ENCODE measurements around the gene DGCR2.

DGCR2 gene

GRCh38 chr22:19117111-19117512, 5.1 kb downstream of the DGCR2 start:
- H3K9ac ChIP-seq (ENCODE audit: low read length), result no peak overlapping the region
- no peaks in the 10 kb centered on the region for H3K9me3 ChIP-seq (ENCODE audit: insufficient read depth, low read length)
- H3F3A ChIP-seq (ENCODE audit: insufficient read depth), result 0 out of 2 replicates have a peak, but pooled peaks cover 2% of the 10 kb centered on the region
- H3K4me3 ChIP-seq (ENCODE audit: insufficient read depth, low read length, poor library complexity, severe bottlenecking), result no peak overlapping the region
- H3K4me2 ChIP-seq (ENCODE audit: low read depth, low read length, poor library complexity, severe bottlenecking), result no peak overlapping the region
- H4K20me1 ChIP-seq (ENCODE audit: low read depth, low read length), result no peaks in the 10 kb centered on the region; the same call in 1 of the 2 replicates
- peaks cover 59% of the 10 kb centered on the region for H3K79me2 ChIP-seq (ENCODE audit: insufficient read depth, low read length)
- no peaks in the 10 kb centered on the region for H3K27me3 ChIP-seq (ENCODE audit: low read length)
- no peak overlapping the region for H3K27ac ChIP-seq (ENCODE audit: low read depth, low read length)
- TF ChIP-seq EZH2phosphoT487 (conservative IDR thresholded peaks at IDR 0.05; ENCODE audit: low read length), result no peak
- TF ChIP-seq, protein P1, sequence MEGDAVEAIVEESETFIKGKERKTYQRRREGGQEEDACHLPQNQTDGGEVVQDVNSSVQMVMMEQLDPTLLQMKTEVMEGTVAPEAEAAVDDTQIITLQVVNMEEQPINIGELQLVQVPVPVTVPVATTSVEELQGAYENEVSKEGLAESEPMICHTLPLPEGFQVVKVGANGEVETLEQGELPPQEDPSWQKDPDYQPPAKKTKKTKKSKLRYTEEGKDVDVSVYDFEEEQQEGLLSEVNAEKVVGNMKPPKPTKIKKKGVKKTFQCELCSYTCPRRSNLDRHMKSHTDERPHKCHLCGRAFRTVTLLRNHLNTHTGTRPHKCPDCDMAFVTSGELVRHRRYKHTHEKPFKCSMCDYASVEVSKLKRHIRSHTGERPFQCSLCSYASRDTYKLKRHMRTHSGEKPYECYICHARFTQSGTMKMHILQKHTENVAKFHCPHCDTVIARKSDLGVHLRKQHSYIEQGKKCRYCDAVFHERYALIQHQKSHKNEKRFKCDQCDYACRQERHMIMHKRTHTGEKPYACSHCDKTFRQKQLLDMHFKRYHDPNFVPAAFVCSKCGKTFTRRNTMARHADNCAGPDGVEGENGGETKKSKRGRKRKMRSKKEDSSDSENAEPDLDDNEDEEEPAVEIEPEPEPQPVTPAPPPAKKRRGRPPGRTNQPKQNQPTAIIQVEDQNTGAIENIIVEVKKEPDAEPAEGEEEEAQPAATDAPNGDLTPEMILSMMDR (IDR thresholded peaks at IDR 0.05; ENCODE audit: insufficient read depth, low read length, poor library complexity, severe bottlenecking), result no peak
- no peaks in the 10 kb centered on the region for H3K9me2 ChIP-seq (replicated peaks; ENCODE audit: insufficient read depth, low read length)
- no peak overlapping the region for H2AFZ ChIP-seq (ENCODE audit: low read depth, low read length, severe bottlenecking)
- H3K36me3 ChIP-seq (ENCODE audit: low read length), result no peaks in the 10 kb centered on the region

GRCh38 chr22:19115628-19116027, 6.6 kb downstream of the DGCR2 start:
- H3F3A ChIP-seq (ENCODE audit: insufficient read depth), result 0 out of 2 replicates have a peak, but pooled peaks cover 2% of the 10 kb centered on the region
- TF ChIP-seq EZH2phosphoT487 (conservative IDR thresholded peaks at IDR 0.05; ENCODE audit: low read length), result no peak
- TF ChIP-seq, protein P1 (IDR thresholded peaks at IDR 0.05; ENCODE audit: insufficient read depth, low read length, poor library complexity, severe bottlenecking), result no peak
- no peak overlapping the region for H3K9ac ChIP-seq (ENCODE audit: low read length)
- no peaks in the 10 kb centered on the region for H3K9me3 ChIP-seq (ENCODE audit: insufficient read depth, low read length)
- H3K27me3 ChIP-seq (ENCODE audit: low read length), result no peaks in the 10 kb centered on the region
- H3K9me2 ChIP-seq (replicated peaks; ENCODE audit: insufficient read depth, low read length), result no peaks in the 10 kb centered on the region
- H4K20me1 ChIP-seq (ENCODE audit: low read depth, low read length), result no peaks in the 10 kb centered on the region; the same call in 1 of the 2 replicates
- no peaks in the 10 kb centered on the region for H3K36me3 ChIP-seq (ENCODE audit: low read length)
- H3K27ac ChIP-seq (ENCODE audit: low read depth, low read length), result no peak overlapping the region
- H3K4me3 ChIP-seq (ENCODE audit: insufficient read depth, low read length, poor library complexity, severe bottlenecking), result no peak overlapping the region
- no peak overlapping the region for H2AFZ ChIP-seq (ENCODE audit: low read depth, low read length, severe bottlenecking)
- peaks cover 49% of the 10 kb centered on the region for H3K79me2 ChIP-seq (ENCODE audit: insufficient read depth, low read length)
- no peak overlapping the region for H3K4me2 ChIP-seq (ENCODE audit: low read depth, low read length, poor library complexity, severe bottlenecking)

DNA sequence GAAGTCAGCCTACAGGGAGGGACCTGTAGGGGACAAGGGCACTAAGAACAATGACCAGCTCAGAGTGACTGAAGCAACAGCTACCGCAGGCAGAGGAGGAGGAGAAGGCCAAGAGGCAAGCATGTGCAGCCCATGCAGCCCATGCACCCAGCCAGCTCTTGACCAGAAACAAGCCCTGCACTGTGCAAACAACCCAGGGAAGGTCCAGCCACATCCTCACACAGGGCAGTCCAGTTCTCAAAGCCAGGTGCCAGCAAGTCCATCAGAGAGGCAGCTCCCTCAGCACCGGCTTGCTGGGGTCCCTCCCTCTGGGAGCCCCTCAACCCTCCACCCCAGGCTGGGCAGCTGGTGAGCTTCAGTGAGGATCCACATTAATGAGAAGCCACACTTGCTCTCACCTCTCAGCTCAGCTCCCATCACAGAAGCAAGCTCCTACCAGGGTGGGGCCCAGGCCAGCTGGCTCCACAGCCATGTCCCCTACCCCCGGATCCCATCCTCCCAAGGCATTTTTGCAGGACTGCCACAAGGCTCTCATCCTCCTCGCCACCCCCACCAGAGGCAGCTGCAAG, 7.1 kb downstream of the DGCR2 start:
- H3K36me3 ChIP-seq (ENCODE audit: low read length), result no peaks in the 10 kb centered on the region
- H3F3A ChIP-seq (ENCODE audit: insufficient read depth), result 0 out of 2 replicates have a peak, but pooled peaks cover 2% of the 10 kb centered on the region
- TF ChIP-seq EZH2phosphoT487 (conservative IDR thresholded peaks at IDR 0.05; ENCODE audit: low read length), result no peak
- no peak overlapping the region for H3K27ac ChIP-seq (ENCODE audit: low read depth, low read length)
- no peaks in the 10 kb centered on the region; the same call in 1 of the 2 replicates for H4K20me1 ChIP-seq (ENCODE audit: low read depth, low read length)
- peaks cover 47% of the 10 kb centered on the region for H3K79me2 ChIP-seq (ENCODE audit: insufficient read depth, low read length)
- H3K4me2 ChIP-seq (ENCODE audit: low read depth, low read length, poor library complexity, severe bottlenecking), result no peak overlapping the region
- no peaks in the 10 kb centered on the region for H3K9me2 ChIP-seq (replicated peaks; ENCODE audit: insufficient read depth, low read length)
- no peaks in the 10 kb centered on the region for H3K27me3 ChIP-seq (ENCODE audit: low read length)
- H3K9me3 ChIP-seq (ENCODE audit: insufficient read depth, low read length), result no peaks in the 10 kb centered on the region
- H2AFZ ChIP-seq (ENCODE audit: low read depth, low read length, severe bottlenecking), result no peak overlapping the region
- H3K4me3 ChIP-seq (ENCODE audit: insufficient read depth, low read length, poor library complexity, severe bottlenecking), result no peak overlapping the region
- H3K9ac ChIP-seq (ENCODE audit: low read length), result no peak overlapping the region

DNA sequence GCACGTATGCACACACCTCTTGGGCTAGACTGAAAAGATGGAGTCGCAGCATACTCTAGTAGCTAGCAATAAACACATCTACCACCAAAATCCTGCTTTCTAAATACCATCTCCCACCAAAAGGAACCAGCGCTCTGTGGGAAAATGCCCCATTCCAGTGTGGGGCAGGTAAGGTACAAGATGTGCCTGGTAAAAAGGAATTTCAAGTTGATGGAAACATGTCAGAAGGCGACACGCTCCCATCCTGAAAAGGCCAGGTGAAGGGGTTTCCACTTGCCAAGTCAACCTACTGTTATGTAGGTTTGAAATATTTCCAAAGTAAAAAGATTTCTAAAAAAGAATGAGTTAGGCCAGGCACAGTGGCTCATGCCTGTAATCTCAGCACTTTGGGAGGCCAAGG, 8.8 kb downstream of the DGCR2 start:
- TF ChIP-seq, protein P1 (IDR thresholded peaks at IDR 0.05; ENCODE audit: insufficient read depth, low read length, poor library complexity, severe bottlenecking), result no peak
- TF ChIP-seq EZH2phosphoT487 (conservative IDR thresholded peaks at IDR 0.05; ENCODE audit: low read length), result no peak
- Histone ChIP-seq H3K9ac (ENCODE audit: low read length) (no peak overlapping the region), H3K4me2 (ENCODE audit: low read depth, low read length, poor library complexity, severe bottlenecking) (no peak overlapping the region), H3K27me3 (ENCODE audit: low read length) (no peaks in the 10 kb centered on the region), H2AFZ (ENCODE audit: low read depth, low read length, severe bottlenecking) (no peak overlapping the region), H3K36me3 (ENCODE audit: low read length) (no peaks in the 10 kb centered on the region), H3K9me2 (replicated peaks; ENCODE audit: insufficient read depth, low read length) (no peaks in the 10 kb centered on the region), H3K9me3 (ENCODE audit: insufficient read depth, low read length) (no peaks in the 10 kb centered on the region), H4K20me1 (ENCODE audit: low read depth, low read length) (no peaks in the 10 kb centered on the region), H3K27ac (ENCODE audit: low read depth, low read length) (no peak overlapping the region), H3K4me3 (ENCODE audit: insufficient read depth, low read length, poor library complexity, severe bottlenecking) (no peak overlapping the region), H3F3A (ENCODE audit: insufficient read depth) (0 out of 2 replicates have a peak, but pooled peaks cover under 1% of the 10 kb centered on the region), H3K79me2 (ENCODE audit: insufficient read depth, low read length) (peaks cover 50% of the 10 kb centered on the region)
